SK-N-SH treated with all-trans-retinoic acid at 6 μM for 48 hours (cell line): ENCODE results near the gene TUBA1C.

ENCODE experiments used
- ARNTL ChIP-seq: fragments of 450-650 bp; formaldehyde crosslinking; IDR thresholded peaks from 2 replicates; pipeline ENCODE4 v1.5.0; 2020; ENCODE audit warnings: low read depth, mild to moderate bottlenecking, moderate library complexity, borderline replicate concordance
- ESRRG ChIP-seq: fragments of 250-450 bp; sonication (Bioruptor Pico); IDR thresholded peaks from 2 replicates; pipeline ENCODE4 v1.6.1; 2021; ENCODE audit warnings: mild to moderate bottlenecking
- PPARA ChIP-seq: fragments of 250-450 bp; sonication (Bioruptor Pico); IDR thresholded peaks from 2 replicates; pipeline ENCODE4 v1.5.0; 2020; ENCODE audit warnings: mild to moderate bottlenecking, borderline replicate concordance
- RARB ChIP-seq: fragments of 250-450 bp; sonication (Bioruptor Pico); IDR thresholded peaks from 2 replicates; pipeline ENCODE4 v1.8.0; 2021; ENCODE audit warnings: mild to moderate bottlenecking, moderate library complexity
- SNAI2 ChIP-seq: fragments of 250-450 bp; sonication (Bioruptor Pico); IDR thresholded peaks from 2 replicates; pipeline ENCODE4 v1.5.0; 2020; ENCODE audit warnings: mild to moderate bottlenecking, moderate library complexity
- ZC3H10 ChIP-seq: fragments of 250-450 bp; sonication (Bioruptor Pico); IDR thresholded peaks from 2 replicates; pipeline ENCODE4 v1.5.1; 2021; ENCODE audit warnings: mild to moderate bottlenecking, moderate library complexity
- ZFP3 ChIP-seq: fragments of 250-450 bp; sonication (Bioruptor Pico); IDR thresholded peaks from 2 replicates; pipeline ENCODE4 v1.5.0; 2020; ENCODE audit warnings: mild to moderate bottlenecking, moderate library complexity
- ZFP30 ChIP-seq: fragments of 450-650 bp; formaldehyde crosslinking; IDR thresholded peaks from 2 replicates; pipeline ENCODE4 v1.5.0; 2022; ENCODE audit warnings: mild to moderate bottlenecking, moderate library complexity
- ZNF8 ChIP-seq: fragments of 450-650 bp; formaldehyde crosslinking; IDR thresholded peaks from 2 replicates; pipeline ENCODE4 v1.5.0; 2020; ENCODE audit warnings: mild to moderate bottlenecking, moderate library complexity
- TF ChIP-seq, protein P1 (sequence below): fragments of 250-450 bp; sonication (Bioruptor Pico); IDR thresholded peaks from 2 replicates; pipeline ENCODE4 v1.8.0; 2020; ENCODE audit warnings: mild to moderate bottlenecking, moderate library complexity, borderline replicate concordance
- TF ChIP-seq, protein P2 (sequence below): fragments of 250-450 bp; sonication (Bioruptor Pico); IDR thresholded peaks from 2 replicates; pipeline ENCODE4 v1.5.1; 2021; ENCODE audit warnings: mild to moderate bottlenecking, moderate library complexity

DNA sequence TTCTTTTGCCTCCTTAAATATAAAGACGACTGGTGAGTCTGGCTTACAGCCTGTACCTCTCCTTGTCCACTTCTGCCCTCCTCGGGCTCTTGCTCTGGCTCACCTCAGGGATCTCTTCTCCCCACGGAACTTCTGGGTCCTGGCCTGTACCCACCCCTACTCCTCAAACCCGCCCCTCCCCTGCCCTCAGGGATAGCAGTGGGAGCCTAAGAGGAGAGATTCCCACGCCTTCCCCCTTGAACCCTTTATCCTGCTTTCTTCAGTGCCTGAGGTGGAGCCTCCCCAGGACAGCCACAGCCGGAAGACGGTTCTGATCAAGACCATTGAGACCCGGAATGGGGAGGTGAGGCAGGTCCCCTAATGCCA, 32.8 kb downstream of the TUBA1C start:
- TF ChIP-seq, protein P1, sequence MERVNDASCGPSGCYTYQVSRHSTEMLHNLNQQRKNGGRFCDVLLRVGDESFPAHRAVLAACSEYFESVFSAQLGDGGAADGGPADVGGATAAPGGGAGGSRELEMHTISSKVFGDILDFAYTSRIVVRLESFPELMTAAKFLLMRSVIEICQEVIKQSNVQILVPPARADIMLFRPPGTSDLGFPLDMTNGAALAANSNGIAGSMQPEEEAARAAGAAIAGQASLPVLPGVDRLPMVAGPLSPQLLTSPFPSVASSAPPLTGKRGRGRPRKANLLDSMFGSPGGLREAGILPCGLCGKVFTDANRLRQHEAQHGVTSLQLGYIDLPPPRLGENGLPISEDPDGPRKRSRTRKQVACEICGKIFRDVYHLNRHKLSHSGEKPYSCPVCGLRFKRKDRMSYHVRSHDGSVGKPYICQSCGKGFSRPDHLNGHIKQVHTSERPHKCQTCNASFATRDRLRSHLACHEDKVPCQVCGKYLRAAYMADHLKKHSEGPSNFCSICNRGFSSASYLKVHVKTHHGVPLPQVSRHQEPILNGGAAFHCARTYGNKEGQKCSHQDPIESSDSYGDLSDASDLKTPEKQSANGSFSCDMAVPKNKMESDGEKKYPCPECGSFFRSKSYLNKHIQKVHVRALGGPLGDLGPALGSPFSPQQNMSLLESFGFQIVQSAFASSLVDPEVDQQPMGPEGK: no peak
- TF ChIP-seq ZNF8 (CRISPR knock-in tag) (no peak), ZFP30 (CRISPR knock-in tag) (no peak), ESRRG (CRISPR knock-in tag) (no peak), ZFP3 (CRISPR knock-in tag) (no peak), PPARA (CRISPR knock-in tag) (no peak), RARB (CRISPR knock-in tag) (no peak), ARNTL (CRISPR knock-in tag) (no peak), ZC3H10 (CRISPR knock-in tag) (no peak), SNAI2 (CRISPR knock-in tag) (no peak)
- TF ChIP-seq, protein P2, sequence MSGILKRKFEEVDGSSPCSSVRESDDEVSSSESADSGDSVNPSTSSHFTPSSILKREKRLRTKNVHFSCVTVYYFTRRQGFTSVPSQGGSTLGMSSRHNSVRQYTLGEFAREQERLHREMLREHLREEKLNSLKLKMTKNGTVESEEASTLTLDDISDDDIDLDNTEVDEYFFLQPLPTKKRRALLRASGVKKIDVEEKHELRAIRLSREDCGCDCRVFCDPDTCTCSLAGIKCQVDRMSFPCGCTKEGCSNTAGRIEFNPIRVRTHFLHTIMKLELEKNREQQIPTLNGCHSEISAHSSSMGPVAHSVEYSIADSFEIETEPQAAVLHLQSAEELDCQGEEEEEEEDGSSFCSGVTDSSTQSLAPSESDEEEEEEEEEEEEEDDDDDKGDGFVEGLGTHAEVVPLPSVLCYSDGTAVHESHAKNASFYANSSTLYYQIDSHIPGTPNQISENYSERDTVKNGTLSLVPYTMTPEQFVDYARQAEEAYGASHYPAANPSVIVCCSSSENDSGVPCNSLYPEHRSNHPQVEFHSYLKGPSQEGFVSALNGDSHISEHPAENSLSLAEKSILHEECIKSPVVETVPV: no peak
